Neuronal stem cell (in vitro differentiated cells): ENCODE measurements around the gene PCGF3.

Experiments used
- DNase-seq: peaks from one replicate; pipeline ENCODE4 v3.0.0-alpha.2; 2013; ENCODE audit warnings: low spot score
- H2AFZ ChIP-seq: one replicate; pipeline ENCODE4 v1.6.1; 2013; ENCODE audit warnings: mild to moderate bottlenecking, low read length, inconsistent platforms
- H2AK5ac ChIP-seq: 2 replicates; pipeline ENCODE4 v1.6.1; 2013; ENCODE audit warnings: low read depth, mild to moderate bottlenecking, inconsistent platforms, low read length, moderate library complexity, mixed read lengths
- H2BK120ac ChIP-seq: 2 replicates; pipeline ENCODE4 v1.6.1; 2013; ENCODE audit warnings: low read depth, mild to moderate bottlenecking, inconsistent platforms, low read length, moderate library complexity, mixed read lengths
- H2BK12ac ChIP-seq: one replicate; pipeline ENCODE4 v1.6.1; 2013; ENCODE audit warnings: low read length, inconsistent platforms
- H2BK15ac ChIP-seq: 2 replicates; pipeline ENCODE4 v1.6.1; 2013; ENCODE audit warnings: mild to moderate bottlenecking, low read length, inconsistent platforms, mixed read lengths
- H2BK5ac ChIP-seq: one replicate; pipeline ENCODE4 v1.6.1; 2013; ENCODE audit warnings: inconsistent platforms, mild to moderate bottlenecking, low read length, moderate library complexity
- H3K14ac ChIP-seq: one replicate; pipeline ENCODE4 v1.6.1; 2013; ENCODE audit warnings: low read length, inconsistent platforms
- H3K18ac ChIP-seq: 2 replicates; pipeline ENCODE4 v1.6.1; 2013; ENCODE audit warnings: low read length, inconsistent platforms
- H3K23ac ChIP-seq: 2 replicates; pipeline ENCODE4 v1.6.1; 2013; ENCODE audit warnings: low read depth, mild to moderate bottlenecking, mixed read lengths, low read length, inconsistent platforms; ENCODE audit not compliant: poor library complexity
- H3K27ac ChIP-seq: replicated peaks from 3 replicates; pipeline ENCODE4 v1.5.1; 2013; ENCODE audit warnings: low read length, inconsistent platforms
- H3K27me3 ChIP-seq, 3 experiments: 2 replicates each; pipeline ENCODE4 v1.6.1; 2013; ENCODE audit warnings: low read length in 3 of 3, mild to moderate bottlenecking in 2 of 3, inconsistent platforms in 1 of 3, low read depth in 1 of 3, mixed read lengths in 1 of 3, moderate library complexity in 1 of 3; ENCODE audit not compliant: control insufficient read depth in 3 of 3, insufficient read depth in 3 of 3
- H3K36me3 ChIP-seq, 2 donors: replicated peaks in 1 of 2; 2 replicates each; pipeline ENCODE4 v1.6.1; 2013; ENCODE audit warnings: low read length in 2 of 2; ENCODE audit not compliant: control insufficient read depth in 2 of 2, insufficient read depth in 2 of 2
- H3K4ac ChIP-seq: 2 replicates; pipeline ENCODE4 v1.6.1; 2013; ENCODE audit warnings: inconsistent platforms, mild to moderate bottlenecking, low read length, moderate library complexity
- H3K4me1 ChIP-seq, 2 donors: 1 replicate in 1 of 2; 2 replicates in 1 of 2; pipeline ENCODE4 v1.6.1; 2013; ENCODE audit warnings: low read length in 2 of 2, low read depth in 1 of 2; ENCODE audit not compliant: control insufficient read depth in 2 of 2, insufficient read depth in 1 of 2
- H3K4me2 ChIP-seq: one replicate; pipeline ENCODE4 v1.6.1; 2013; ENCODE audit warnings: mild to moderate bottlenecking, low read length, inconsistent platforms; ENCODE audit not compliant: insufficient read depth, poor library complexity, severe bottlenecking
- H3K4me3 ChIP-seq, 2 donors: 2 replicates each; pipeline ENCODE4 v1.5.1; 2013; ENCODE audit warnings: low read length in 2 of 2, mild to moderate bottlenecking in 2 of 2, inconsistent platforms in 1 of 2, moderate library complexity in 1 of 2
- H3K79me1 ChIP-seq: one replicate; pipeline ENCODE4 v1.6.1; 2013; ENCODE audit warnings: low read depth, mild to moderate bottlenecking, inconsistent platforms, low read length, moderate library complexity
- H3K9ac ChIP-seq: one replicate; pipeline ENCODE4 v1.6.1; 2013; ENCODE audit warnings: mild to moderate bottlenecking, low read depth, low read length, inconsistent platforms; ENCODE audit not compliant: poor library complexity
- H3K9me3 ChIP-seq, 2 donors: replicated peaks in 1 of 2; 2 replicates each; pipeline versions ENCODE3 to v1.6.1; 2013; ENCODE audit warnings: low read length in 2 of 2, mild to moderate bottlenecking in 2 of 2, inconsistent platforms in 1 of 2, low read depth in 1 of 2, mixed read lengths in 1 of 2, moderate library complexity in 1 of 2; ENCODE audit not compliant: control insufficient read depth in 2 of 2, insufficient read depth in 1 of 2
- H4K8ac ChIP-seq: one replicate; pipeline ENCODE4 v1.6.1; 2013; ENCODE audit warnings: low read depth, mild to moderate bottlenecking, inconsistent platforms, low read length, moderate library complexity
- H4K91ac ChIP-seq: one replicate; pipeline ENCODE4 v1.6.1; 2013; ENCODE audit warnings: low read length, low read depth, mild to moderate bottlenecking, inconsistent platforms; ENCODE audit not compliant: poor library complexity
- WGBS, 2 donors: extraction: QIAGEN DNeasy Blood & Tissue Kit; methylation state at CpG; one replicate each; pipeline ENCODE4 v1.1.7; 2013; ENCODE audit warnings: missing lambda C conversion rate in 2 of 2, mixed read lengths in 1 of 2; ENCODE audit not compliant: insufficient read length in 2 of 2, insufficient replicate concordance in 1 of 2; ENCODE audit errors: extremely low coverage in 2 of 2; 5-methylcytosine and 5-hydroxymethylcytosine counted together

Gene PCGF3

DNA sequence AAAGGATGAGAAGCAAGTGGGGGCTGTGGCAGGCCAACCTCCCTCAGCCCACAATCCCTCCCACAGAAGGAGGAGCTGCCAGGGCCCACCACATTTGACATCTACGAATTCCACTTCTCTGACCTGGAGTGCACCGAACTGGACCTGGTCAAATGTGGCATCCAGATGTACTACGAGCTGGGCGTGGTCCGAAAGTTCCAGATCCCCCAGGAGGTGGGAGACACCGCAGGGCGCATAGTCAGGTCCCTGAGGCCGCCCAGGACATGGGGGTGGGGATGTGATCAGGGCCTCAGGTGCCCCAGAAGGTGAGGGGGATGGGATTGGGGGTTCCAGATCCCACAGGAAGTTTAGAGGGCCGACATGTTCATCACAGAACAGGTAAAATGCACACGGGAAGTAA, 45.2 kb upstream of the PCGF3 start:
- Histone ChIP-seq H2AK5ac (no peak overlapping the region), H4K8ac (no peak overlapping the region), H2BK12ac (no peak overlapping the region), H4K91ac (no peak overlapping the region), H3K4me3 (no peak overlapping the region), H2BK15ac (no peak overlapping the region), H3K4ac (no peak overlapping the region), H3K79me1 (peaks cover 4% of the 10 kb centered on the region), H3K4me2 (no peak overlapping the region), H3K23ac (no peak overlapping the region), H3K18ac (no peak overlapping the region), H3K4me1 (peaks cover 0 to 6% of the 10 kb centered on the region in 2 donors), H2BK5ac (no peak overlapping the region), H3K27me3 (peaks cover 0 to 19% (median 0%) of the 10 kb centered on the region in 3 experiments), H3K9me3 (peaks cover 0 to 7% of the 10 kb centered on the region in 2 donors), H2BK120ac (no peak overlapping the region), H2AFZ (no peak overlapping the region), H3K9ac (no peak overlapping the region), H3K36me3 (peaks cover 0 to 8% of the 10 kb centered on the region in 2 donors), H3K14ac (no peak overlapping the region), H3K27ac (no peak overlapping the region)
- DNase-seq = no peak
- no CpG with 5 or more reads among the region's 10 CpGs for WGBS, 2 donors

DNA sequence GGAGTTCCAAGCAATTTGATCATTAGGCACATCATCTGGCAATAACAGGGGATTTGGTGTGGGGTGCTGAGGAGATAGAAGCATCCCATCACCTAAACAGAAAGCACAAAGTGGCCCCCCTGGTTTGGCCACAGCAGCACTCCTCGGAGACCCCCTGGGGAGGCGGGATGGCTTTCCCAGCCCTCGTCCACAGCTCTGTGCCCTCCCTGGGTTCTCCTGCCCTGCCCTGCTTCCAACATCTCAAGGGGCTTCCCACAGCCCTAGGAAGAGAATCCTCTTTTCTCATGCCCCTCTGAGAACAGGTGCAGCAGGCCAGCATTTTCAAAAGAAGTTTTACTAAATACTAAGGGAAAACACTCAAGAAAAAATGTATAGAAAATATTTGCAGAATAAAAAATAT, 44.4 kb upstream of the PCGF3 start:
- Histone ChIP-seq H3K27me3 (peaks cover 0 to 19% (median 0%) of the 10 kb centered on the region in 3 experiments), H3K27ac (no peak overlapping the region), H3K23ac (no peak overlapping the region), H3K4me3 (no peak overlapping the region), H2BK5ac (no peak overlapping the region), H3K4ac (no peak overlapping the region), H3K4me1 (peaks cover 0 to 6% of the 10 kb centered on the region in 2 donors), H4K91ac (no peak overlapping the region), H3K9me3 (peaks cover 0 to 7% of the 10 kb centered on the region in 2 donors), H3K18ac (no peak overlapping the region), H3K9ac (no peak overlapping the region), H3K79me1 (peaks cover 2% of the 10 kb centered on the region), H2BK15ac (no peak overlapping the region), H4K8ac (no peak overlapping the region), H2BK12ac (no peak overlapping the region), H2AFZ (no peak overlapping the region), H2AK5ac (no peak overlapping the region), H3K36me3 (peaks cover 0 to 8% of the 10 kb centered on the region in 2 donors), H3K4me2 (no peak overlapping the region), H2BK120ac (no peak overlapping the region), H3K14ac (no peak overlapping the region)
- no CpG with 5 or more reads among the region's 3 CpGs for WGBS, 2 donors
- DNase-seq = no peak

DNA sequence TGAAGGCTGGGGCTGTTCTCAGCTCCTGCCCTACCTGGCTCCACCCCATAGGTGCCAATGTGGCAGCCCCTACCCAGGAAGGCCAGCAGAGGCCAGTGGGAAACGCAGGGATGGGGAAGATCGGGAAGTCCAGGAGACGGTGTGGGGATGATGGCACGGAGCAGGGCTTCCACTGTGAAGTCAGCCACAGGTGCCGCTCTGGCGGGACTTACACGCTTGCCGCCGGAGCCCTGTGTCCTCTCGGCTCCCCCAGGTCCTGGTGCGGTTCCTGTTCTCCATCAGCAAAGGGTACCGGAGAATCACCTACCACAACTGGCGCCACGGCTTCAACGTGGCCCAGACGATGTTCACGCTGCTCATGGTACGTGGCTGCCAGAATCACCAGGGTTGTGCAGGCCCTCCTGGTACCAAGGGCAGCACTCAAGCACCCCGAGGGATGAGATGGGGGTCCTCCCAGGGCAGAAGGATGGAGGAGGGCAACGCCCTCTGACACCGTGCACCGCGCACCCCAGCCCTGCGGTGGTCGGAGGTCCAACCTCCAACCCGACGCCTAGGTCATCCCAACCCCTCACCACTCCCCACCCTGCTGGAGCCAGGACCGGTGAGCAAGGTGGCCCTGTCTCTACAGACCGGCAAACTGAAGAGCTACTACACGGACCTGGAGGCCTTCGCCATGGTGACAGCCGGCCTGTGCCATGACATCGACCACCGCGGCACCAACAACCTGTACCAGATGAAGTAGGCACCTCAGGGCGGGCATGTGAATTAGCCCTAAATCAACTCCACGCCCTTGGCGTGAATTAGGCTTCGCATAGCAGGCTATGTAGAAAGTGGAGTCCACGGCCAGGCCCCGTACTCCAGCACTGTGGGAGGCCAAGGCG, 43.5 kb upstream of the PCGF3 start:
- Histone ChIP-seq H3K9ac (no peak overlapping the region), H3K14ac (no peak overlapping the region), H2AFZ (no peak overlapping the region), H4K91ac (no peak overlapping the region), H2AK5ac (peak overlapping the region; percentile 63), H3K9me3 (peaks cover 0 to 7% of the 10 kb centered on the region in 2 donors), H3K36me3 (peaks cover 0 to 8% of the 10 kb centered on the region in 2 donors), H3K4me1 (peaks cover 0 to 6% of the 10 kb centered on the region in 2 donors), H3K27ac (no peak overlapping the region), H2BK5ac (peak overlapping the region; percentile 53), H3K23ac (no peak overlapping the region), H2BK12ac (peak overlapping the region; percentile 10), H2BK120ac (no peak overlapping the region), H4K8ac (peak overlapping the region; percentile 65), H3K4me3 (no peak overlapping the region), H3K4me2 (no peak overlapping the region), H2BK15ac (peak overlapping the region; percentile 27), H3K79me1 (peaks cover 2% of the 10 kb centered on the region), H3K27me3 (peaks cover 0 to 19% (median 0%) of the 10 kb centered on the region in 3 experiments), H3K18ac (peak overlapping the region; percentile 28), H3K4ac (no peak overlapping the region)
- no CpG with 5 or more reads among the region's 42 CpGs for WGBS, 2 donors
- DNase-seq = no peak

DNA sequence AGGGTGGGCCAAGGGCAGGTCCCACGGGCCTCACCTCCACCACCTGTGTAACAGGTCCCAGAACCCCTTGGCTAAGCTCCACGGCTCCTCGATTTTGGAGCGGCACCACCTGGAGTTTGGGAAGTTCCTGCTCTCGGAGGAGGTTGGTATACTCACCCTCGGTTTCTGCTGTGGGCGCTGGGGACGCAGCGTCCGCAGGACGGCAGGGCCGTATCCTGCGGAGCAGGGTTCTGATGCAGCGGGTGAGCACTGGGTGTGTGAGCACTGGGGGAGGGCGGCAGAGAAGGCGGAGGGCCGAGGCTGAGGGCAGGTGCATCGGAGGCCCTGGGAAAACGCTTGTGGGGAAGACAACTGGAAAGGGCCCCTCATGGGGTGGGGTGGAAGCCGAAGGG, 42.6 kb upstream of the PCGF3 start:
- H2BK12ac ChIP-seq = peak overlapping the region; percentile 73
- no peak for DNase-seq
- peak overlapping the region in 1 of 2 donors; percentile 85 for H3K4me3 ChIP-seq
- peak overlapping the region; percentile 92 for H2AFZ ChIP-seq
- peaks cover 0 to 6% of the 10 kb centered on the region in 2 donors for H3K4me1 ChIP-seq
- H2BK15ac ChIP-seq = peak overlapping the region; percentile 21
- no CpG with 5 or more reads among the region's 20 CpGs for WGBS, 2 donors
- peak overlapping the region; percentile 67 for H3K4me2 ChIP-seq
- H4K91ac ChIP-seq = no peak overlapping the region
- H3K18ac ChIP-seq = peak overlapping the region; percentile 85
- H3K9me3 ChIP-seq = peaks cover 0 to 7% of the 10 kb centered on the region in 2 donors
- no peak overlapping the region for H3K27ac ChIP-seq
- H4K8ac ChIP-seq = no peak overlapping the region
- H3K9ac ChIP-seq = peak overlapping the region; percentile 88
- H3K79me1 ChIP-seq = peaks cover 2% of the 10 kb centered on the region
- H3K14ac ChIP-seq = no peak overlapping the region
- H3K23ac ChIP-seq = peak overlapping the region; percentile 44
- H2BK120ac ChIP-seq = peak overlapping the region; percentile 5
- H3K36me3 ChIP-seq = peaks cover 0 to 8% of the 10 kb centered on the region in 2 donors
- H3K27me3 ChIP-seq = peaks cover 0 to 19% (median 0%) of the 10 kb centered on the region in 3 experiments
- H3K4ac ChIP-seq = no peak overlapping the region
- H2BK5ac ChIP-seq = peak overlapping the region; percentile 75
- H2AK5ac ChIP-seq = peak overlapping the region; percentile 98
